ENCODE results near the gene OASL. TPM values are rescaled to one million over a fixed set of nuclear protein-coding genes. Genes with fewer than 3 reads are reported as not detected.

OASL gene
- total and polyA plus RNA-seq, 2 of the 4 experiments (the other 2 are of a cell fraction), result under 0.01 to 0.05 TPM

DNA sequence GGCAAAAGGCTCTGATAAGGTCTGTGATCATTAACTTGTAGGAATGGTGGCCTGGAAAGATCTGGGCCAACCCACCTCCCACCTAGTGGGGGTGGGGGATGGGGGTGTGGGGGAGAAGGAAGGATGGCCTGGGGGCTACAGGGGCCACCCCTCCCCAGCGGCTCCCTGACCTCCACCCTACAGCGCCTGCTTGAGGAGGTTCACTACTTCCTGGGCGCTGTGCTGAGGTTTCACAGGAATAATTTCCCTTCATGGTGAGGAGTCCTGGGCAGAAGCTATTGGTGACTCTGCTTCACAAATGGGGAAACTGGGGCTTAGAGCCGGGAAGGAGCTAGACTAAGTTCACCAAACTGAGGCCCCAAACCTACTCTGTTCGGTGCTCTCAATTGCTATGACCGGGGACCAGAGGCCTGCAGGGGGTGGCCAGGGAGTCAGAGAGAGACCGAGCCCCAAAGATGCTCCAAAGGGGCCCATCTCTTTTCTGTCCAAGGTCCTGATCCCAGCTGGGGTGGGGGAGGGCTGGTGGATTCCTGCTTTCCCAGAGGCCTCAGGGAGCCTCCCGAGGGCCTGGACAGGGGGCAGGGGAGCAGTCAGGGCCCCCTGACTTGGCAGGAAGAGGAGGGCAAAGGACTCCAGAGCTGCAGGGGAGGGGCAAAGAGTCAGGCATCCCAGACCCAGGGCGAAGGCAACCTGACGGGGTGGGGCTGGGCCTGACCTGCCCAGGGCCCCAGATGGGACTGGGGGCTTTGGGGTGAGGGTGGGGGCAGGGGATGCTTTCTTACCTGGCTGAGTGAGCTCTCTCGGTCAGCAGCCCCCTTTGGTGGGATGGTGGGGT, 59.0 kb downstream of the OASL start:
- H3K56ac ChIP-seq (ENCODE audit: extremely low read depth, insufficient read depth, low read length), result no peak overlapping the region
- H3K36me3 ChIP-seq (ENCODE audit: control insufficient read depth, insufficient read depth, low read length), result no peaks in the 10 kb centered on the region
- in situ Hi-C loops (cut with MboI; ENCODE audit: low sequenced_read_pairs) (no loop called here), dilution Hi-C loops (cut with HindIII; ENCODE audit: low sequenced_read_pairs, unreplicated experiment) (no loop called here), intact Hi-C loops (cut with micrococcal nuclease) (no loop called here)
- H4K91ac ChIP-seq (ENCODE audit: insufficient read depth, low read depth, low read length), result no peak overlapping the region
- no peaks in the 10 kb centered on the region for H3K79me1 ChIP-seq (ENCODE audit: low read depth in 1 of 2, low read length in 2 of 2)
- no peak for TF ChIP-seq MAFK (IDR thresholded peaks at IDR 0.05; ENCODE audit: low read depth, low read length)
- TF ChIP-seq NFE2L2 (IDR thresholded peaks at IDR 0.05; ENCODE audit: low read depth, low read length), result no peak
- no peak for TF ChIP-seq FOS (IDR thresholded peaks at IDR 0.05; ENCODE audit: low read depth, low read length)
- no peak for TF ChIP-seq BHLHE40 (IDR thresholded peaks at IDR 0.05; ENCODE audit: low read depth, low read length)
- TF ChIP-seq SMC3 (IDR thresholded peaks at IDR 0.05; ENCODE audit: low read depth, low read length), result no peak
- no peaks in the 10 kb centered on the region for H3K4me1 ChIP-seq (ENCODE audit: control insufficient read depth, insufficient read depth, low read length)
- no peak overlapping the region for H4K5ac ChIP-seq (ENCODE audit: low read depth, low read length)
- H3K27me3 ChIP-seq (ENCODE audit: control insufficient read depth, insufficient read depth, low read length), result peaks cover 10% of the 10 kb centered on the region
- H2BK5ac ChIP-seq (ENCODE audit: low read depth, low read length, poor library complexity, severe bottlenecking), result no peak overlapping the region
- 27% methylated on average over 2 of the region's 11 CpGs; no CpG with 5 or more reads in 1 of the 2 experiments for WGBS, 2 experiments (ENCODE audit: extremely low coverage in 2 of 2, insufficient read length in 1 of 2)
- ChIA-PET CTCF (no interaction called here), POLR2A (ENCODE audit: unreplicated experiment) (no interaction called here)
- no peaks in the 10 kb centered on the region for H3K9me1 ChIP-seq (ENCODE audit: insufficient read depth, low read length)
- no peak overlapping the region for H3K14ac ChIP-seq (replicated peaks; ENCODE audit: low read depth, low read length)
- no peak overlapping the region for H2BK15ac ChIP-seq (ENCODE audit: low read depth, low read length)
- H4K8ac ChIP-seq (ENCODE audit: low read depth in 2 of 2, low read length in 2 of 2), result no peak overlapping the region
- no TSS peak for BruUV-seq (replicated peaks)
- no peak overlapping the region for H2BK120ac ChIP-seq (ENCODE audit: low read depth, low read length)
- H2BK20ac ChIP-seq (ENCODE audit: low read depth, low read length), result no peak overlapping the region
- no peak overlapping the region for H3K18ac ChIP-seq (ENCODE audit: low read depth, low read length)
- DNase-seq, result no peak
- no peak overlapping the region for H3K23ac ChIP-seq (ENCODE audit: low read depth, low read length)
- no peak overlapping the region for H2AK9ac ChIP-seq (replicated peaks; ENCODE audit: low read depth, low read length, poor library complexity)
- ATAC-seq (ENCODE audit: low read depth), result no peak
- H2AK5ac ChIP-seq (ENCODE audit: low read depth, low read length), result no peak overlapping the region
- H3K4ac ChIP-seq (ENCODE audit: low read depth, low read length), result no peak overlapping the region
- H3K4me2 ChIP-seq (ENCODE audit: low read depth, low read length), result no peak overlapping the region
- no peaks in the 10 kb centered on the region; the same call in 1 of the 2 replicates for H3K9me3 ChIP-seq (ENCODE audit: control insufficient read depth, insufficient read depth, low read length)
- H3K4me3 ChIP-seq (ENCODE audit: insufficient read depth, low read depth, low read length), result no peak overlapping the region
- no peak overlapping the region for H2AFZ ChIP-seq (replicated peaks; ENCODE audit: low read length, poor library complexity)
- H4K20me1 ChIP-seq (ENCODE audit: insufficient read depth, low read length), result no peaks in the 10 kb centered on the region
- H3K9ac ChIP-seq (ENCODE audit: low read depth, low read length), result no peak overlapping the region
- no peak overlapping the region for H3K27ac ChIP-seq (ENCODE audit: insufficient read depth, low read length)

All from IMR-90 (cell line).